Suprapubic skin (tissue), 4 donors: ENCODE results near the gene CALCA. TPM values are rescaled to one million over a fixed set of nuclear protein-coding genes. Genes with fewer than 3 reads are reported as not detected.

Experiments
- DNase-seq, 2 donors: peaks; one replicate each; pipeline ENCODE4 v3.0.0-alpha.2; 2019; ENCODE audit warnings: low spot score in 2 of 2
- H3K27ac ChIP-seq: fragments of 200-600 bp; sonication (generic); one replicate; pipeline ENCODE4 v1.5.1; 2019
- H3K27me3 ChIP-seq: fragments of 200-600 bp; sonication (generic); one replicate; pipeline ENCODE4 v1.5.1; 2019
- H3K36me3 ChIP-seq: fragments of 200-600 bp; sonication (generic); one replicate; pipeline ENCODE4 v1.5.1; 2019
- H3K4me1 ChIP-seq: fragments of 200-600 bp; sonication (generic); one replicate; pipeline ENCODE4 v1.5.1; 2019
- H3K4me3 ChIP-seq: fragments of 200-600 bp; sonication (generic); one replicate; pipeline ENCODE4 v1.5.1; 2019; ENCODE audit warnings: mild to moderate bottlenecking
- H3K9me3 ChIP-seq: fragments of 200-600 bp; sonication (generic); one replicate; pipeline ENCODE4 v1.5.1; 2019
- EP300 ChIP-seq: sonication (generic); formaldehyde crosslinking; IDR thresholded peaks from one replicate; pipeline ENCODE4 v1.6.1; 2017; ENCODE audit warnings: antibody characterized with exemption
- POLR2A ChIP-seq, 2 donors: fragments of 450-650 bp; IDR thresholded peaks; one replicate each; pipeline ENCODE4 v1.6.1; 2017; ENCODE audit warnings: antibody characterized with exemption in 2 of 2, mild to moderate bottlenecking in 2 of 2, moderate library complexity in 2 of 2
- POLR2AphosphoS5 ChIP-seq, 3 donors: sonication (generic); formaldehyde crosslinking; IDR thresholded peaks; one replicate each; pipeline ENCODE4 v1.6.1; 2017; ENCODE audit warnings: antibody characterized with exemption in 3 of 3
- WGBS: methylation state at CpG from one replicate; pipeline ENCODE4 v1.1.5; 2018; 5-methylcytosine and 5-hydroxymethylcytosine counted together
- total RNA-seq, 4 donors: library from RNA; depleted of rRNA; stranded (reverse); fragments of >200 nt; gene quantifications; one replicate each; pipeline ENCODE4 v1.1.0, GENCODE V29; 2016
- TF ChIP-seq, protein P1 (sequence below), 2 donors: fragments of 200-600 bp in 1 of 2; fragments of 450-650 bp in 1 of 2; sonication (generic) in 1 of 2; IDR thresholded peaks; one replicate each; pipeline ENCODE4 v1.5.1; 2016 to 2019; ENCODE audit warnings: antibody characterized with exemption in 2 of 2, mild to moderate bottlenecking in 1 of 2, moderate library complexity in 1 of 2

Gene CALCA
- total RNA-seq, 4 donors from 2014 or later = not detected

DNA sequence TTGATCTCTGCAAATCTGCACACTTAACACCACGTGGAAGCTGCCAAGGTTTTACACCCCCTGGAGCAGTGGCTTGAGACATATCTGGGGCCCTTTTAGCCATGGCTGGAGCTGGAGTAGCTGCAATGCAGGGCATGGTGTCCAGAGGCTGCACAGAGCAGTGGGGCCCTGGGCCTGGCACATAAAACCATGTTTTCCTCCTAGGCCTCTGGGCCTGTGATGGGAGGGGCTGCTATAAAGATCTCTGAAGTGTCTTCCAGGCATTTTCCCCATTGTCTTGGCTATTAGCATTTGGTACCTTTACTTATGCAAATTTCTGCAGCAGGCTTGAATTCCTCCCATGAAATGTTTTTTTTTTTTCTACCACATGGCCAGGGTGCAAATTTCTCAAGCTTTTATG is 33.2 kb downstream of the CALCA start:
- no peak overlapping the region for H3K27ac ChIP-seq
- H3K27me3 ChIP-seq = no peaks in the 10 kb centered on the region
- WGBS = 44% methylated on average over 1 of the region's 1 CpG
- H3K4me3 ChIP-seq = no peak overlapping the region
- no peak for DNase-seq
- no peaks in the 10 kb centered on the region for H3K4me1 ChIP-seq
- no peaks in the 10 kb centered on the region for H3K9me3 ChIP-seq
- H3K36me3 ChIP-seq = no peaks in the 10 kb centered on the region
- no peak for TF ChIP-seq POLR2A (IDR thresholded peaks at IDR 0.05)
- TF ChIP-seq, protein P1, sequence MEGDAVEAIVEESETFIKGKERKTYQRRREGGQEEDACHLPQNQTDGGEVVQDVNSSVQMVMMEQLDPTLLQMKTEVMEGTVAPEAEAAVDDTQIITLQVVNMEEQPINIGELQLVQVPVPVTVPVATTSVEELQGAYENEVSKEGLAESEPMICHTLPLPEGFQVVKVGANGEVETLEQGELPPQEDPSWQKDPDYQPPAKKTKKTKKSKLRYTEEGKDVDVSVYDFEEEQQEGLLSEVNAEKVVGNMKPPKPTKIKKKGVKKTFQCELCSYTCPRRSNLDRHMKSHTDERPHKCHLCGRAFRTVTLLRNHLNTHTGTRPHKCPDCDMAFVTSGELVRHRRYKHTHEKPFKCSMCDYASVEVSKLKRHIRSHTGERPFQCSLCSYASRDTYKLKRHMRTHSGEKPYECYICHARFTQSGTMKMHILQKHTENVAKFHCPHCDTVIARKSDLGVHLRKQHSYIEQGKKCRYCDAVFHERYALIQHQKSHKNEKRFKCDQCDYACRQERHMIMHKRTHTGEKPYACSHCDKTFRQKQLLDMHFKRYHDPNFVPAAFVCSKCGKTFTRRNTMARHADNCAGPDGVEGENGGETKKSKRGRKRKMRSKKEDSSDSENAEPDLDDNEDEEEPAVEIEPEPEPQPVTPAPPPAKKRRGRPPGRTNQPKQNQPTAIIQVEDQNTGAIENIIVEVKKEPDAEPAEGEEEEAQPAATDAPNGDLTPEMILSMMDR (IDR thresholded peaks at IDR 0.05) = no peak
- TF ChIP-seq EP300 = no peak
- TF ChIP-seq POLR2AphosphoS5 (IDR thresholded peaks at IDR 0.05) = no peak

DNA sequence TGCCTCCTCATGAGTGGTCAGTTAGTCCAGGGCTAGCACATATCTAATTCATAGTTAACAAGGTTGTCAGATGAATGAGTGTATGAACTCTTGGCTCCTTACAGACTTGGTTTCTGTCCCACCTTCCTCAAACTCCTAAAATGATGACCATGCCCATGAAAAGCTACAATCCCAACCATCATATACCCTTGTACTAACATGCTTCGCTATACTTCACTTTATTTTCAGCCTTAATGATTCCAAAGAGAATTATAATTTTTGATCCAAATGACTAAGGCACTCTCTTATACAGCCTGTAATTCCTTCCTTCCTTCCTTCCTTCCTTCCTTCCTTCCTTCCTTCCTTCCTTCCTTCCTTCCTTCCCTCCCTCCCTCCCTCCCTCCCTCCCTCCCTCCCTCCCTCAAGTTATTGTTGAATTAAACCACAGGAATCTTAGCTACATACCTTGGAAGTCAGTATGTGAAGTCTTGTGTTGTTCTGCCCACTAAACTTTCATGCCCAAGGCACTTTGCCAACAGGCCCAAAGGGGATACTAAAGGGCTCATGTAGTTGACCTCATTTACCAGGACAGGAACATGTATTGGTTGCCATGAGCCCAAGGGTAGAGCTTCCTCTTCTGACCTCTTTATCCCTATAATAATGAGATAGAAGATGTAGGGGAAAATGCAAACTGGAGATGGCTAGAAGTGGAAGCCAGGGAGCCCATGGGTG is 37.4 kb downstream of the CALCA start:
- Histone ChIP-seq H3K4me1 (no peaks in the 10 kb centered on the region), H3K4me3 (no peak overlapping the region), H3K27ac (no peak overlapping the region), H3K9me3 (no peaks in the 10 kb centered on the region), H3K27me3 (no peaks in the 10 kb centered on the region), H3K36me3 (no peaks in the 10 kb centered on the region)
- WGBS = 96% methylated on average over 1 of the region's 1 CpG
- no peak for DNase-seq
- TF ChIP-seq, protein P1 (IDR thresholded peaks at IDR 0.05) = no peak
- no peak for TF ChIP-seq POLR2A (IDR thresholded peaks at IDR 0.05)
- no peak for TF ChIP-seq POLR2AphosphoS5 (IDR thresholded peaks at IDR 0.05)
- TF ChIP-seq EP300 = no peak

DNA sequence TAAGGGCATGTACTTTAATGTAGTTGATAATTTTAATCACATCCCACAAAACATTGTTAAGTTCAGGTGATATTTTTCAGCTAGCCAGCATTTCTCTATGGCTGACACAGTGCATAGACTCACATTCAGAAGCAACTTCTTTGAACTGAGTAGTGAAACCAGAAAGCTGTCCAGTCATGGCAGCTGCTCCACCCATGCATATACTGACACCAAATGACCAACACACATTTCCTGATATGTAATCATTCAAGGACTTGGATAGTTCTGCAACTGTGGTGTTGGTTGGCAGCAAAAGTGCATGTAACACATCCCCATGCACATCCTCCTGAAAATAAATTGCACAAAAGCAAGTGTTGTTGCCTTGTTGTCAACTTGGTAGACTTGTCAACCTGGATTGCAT is 39.7 kb downstream of the CALCA start:
- DNase-seq = no peak
- H3K4me1 ChIP-seq = no peaks in the 10 kb centered on the region
- H3K27me3 ChIP-seq = no peaks in the 10 kb centered on the region
- H3K36me3 ChIP-seq = no peaks in the 10 kb centered on the region
- H3K9me3 ChIP-seq = no peaks in the 10 kb centered on the region
- no peak overlapping the region for H3K4me3 ChIP-seq
- TF ChIP-seq POLR2AphosphoS5 (IDR thresholded peaks at IDR 0.05) (no peak), POLR2A (IDR thresholded peaks at IDR 0.05) (no peak), EP300 (no peak)
- TF ChIP-seq, protein P1 (IDR thresholded peaks at IDR 0.05) = no peak
- no peak overlapping the region for H3K27ac ChIP-seq

DNA sequence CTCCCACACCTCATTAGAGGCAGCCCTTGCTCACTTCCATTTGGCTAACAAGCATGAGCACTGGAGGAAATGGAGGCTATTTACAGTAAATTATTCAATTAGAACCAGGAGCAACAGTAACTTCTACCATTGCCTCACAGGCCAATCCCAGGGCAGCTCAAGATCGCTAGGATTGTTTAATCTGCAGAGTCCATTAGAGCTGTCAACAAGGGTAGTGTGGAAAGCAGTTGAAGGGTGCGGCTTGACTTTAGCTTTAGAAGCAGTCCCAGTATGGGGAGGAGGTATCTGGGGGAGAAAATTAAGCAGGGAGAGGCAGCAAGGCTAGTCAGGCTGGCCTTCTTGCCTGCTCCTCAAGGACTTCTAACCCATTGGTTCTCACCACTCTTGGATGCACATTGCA is 41.8 kb downstream of the CALCA start:
- TF ChIP-seq, protein P1 (IDR thresholded peaks at IDR 0.05) = no peak
- TF ChIP-seq POLR2A (IDR thresholded peaks at IDR 0.05) (no peak), POLR2AphosphoS5 (IDR thresholded peaks at IDR 0.05) (no peak), EP300 (no peak)

DNA sequence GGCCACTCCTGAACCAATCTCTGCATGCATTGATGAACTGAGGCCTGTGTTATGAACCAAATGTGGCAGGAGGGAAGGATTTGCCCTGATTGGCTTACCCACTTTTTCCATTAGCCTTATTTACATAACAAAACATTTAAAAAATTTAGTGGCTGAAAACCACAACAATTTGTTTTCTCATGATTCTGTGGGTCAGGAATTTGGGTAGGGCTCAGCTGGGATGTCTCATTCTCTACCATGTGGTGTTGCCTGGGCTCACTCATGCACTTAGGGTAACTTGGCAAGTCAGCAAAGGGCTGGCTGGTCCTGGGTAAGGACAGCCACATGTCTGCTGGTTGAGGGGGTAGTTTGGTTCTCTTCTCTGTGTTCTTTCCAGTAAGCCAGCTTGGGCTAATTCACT is 45.0 kb downstream of the CALCA start:
- H3K36me3 ChIP-seq = no peaks in the 10 kb centered on the region

More for the DNA sequence above, 41.8 kb downstream of the CALCA start:
- H3K9me3 ChIP-seq = no peaks in the 10 kb centered on the region
- no peak for DNase-seq
- 66% methylated on average over 2 of the region's 2 CpGs for WGBS
- no peak overlapping the region for H3K4me3 ChIP-seq
- H3K27ac ChIP-seq = no peak overlapping the region
- H3K36me3 ChIP-seq = no peaks in the 10 kb centered on the region
- no peaks in the 10 kb centered on the region for H3K4me1 ChIP-seq
- H3K27me3 ChIP-seq = no peaks in the 10 kb centered on the region

More for the DNA sequence above, 45.0 kb downstream of the CALCA start:
- DNase-seq = no peak
- H3K4me3 ChIP-seq = no peak overlapping the region
- no peak overlapping the region for H3K27ac ChIP-seq
- H3K4me1 ChIP-seq = no peaks in the 10 kb centered on the region
- no peaks in the 10 kb centered on the region for H3K27me3 ChIP-seq
- TF ChIP-seq, protein P1 (IDR thresholded peaks at IDR 0.05) = no peak
- no peak for TF ChIP-seq EP300
- TF ChIP-seq POLR2A (IDR thresholded peaks at IDR 0.05) = no peak
- no peak for TF ChIP-seq POLR2AphosphoS5 (IDR thresholded peaks at IDR 0.05)
- H3K9me3 ChIP-seq = no peaks in the 10 kb centered on the region
